Neural progenitor cell (in vitro differentiated cells): ENCODE results near the gene SPAG7.

Experiments used
- CTCF ChIP-seq: fragments of 200-600 bp; sonication (generic); IDR thresholded peaks from 2 replicates; pipeline ENCODE4 v1.5.1; 2017; ENCODE audit warnings: antibody characterized with exemption, mild to moderate bottlenecking
- EZH2 ChIP-seq: fragments of 200-600 bp; sonication (generic); IDR thresholded peaks from 2 replicates; pipeline ENCODE4 v1.6.1; 2017; ENCODE audit warnings: antibody characterized with exemption, mild to moderate bottlenecking, moderate library complexity

GRCh38 chr17:4959261-4959965, 8.2 kb downstream of the SPAG7 start:
- TF ChIP-seq CTCF (no peak), EZH2 (no peak)
